Measurements from ENCODE around the gene ARHGAP44. TPM values are rescaled to one million over a fixed set of nuclear protein-coding genes. Genes with fewer than 3 reads are reported as not detected.

ARHGAP44 gene
- total RNA-seq, 1 donor from 2014 or later: 8.3 TPM

GRCh38 chr17:12982224-12982623 lies 192.9 kb downstream of the ARHGAP44 start:
- intact Hi-C loops (cut with DNase I): loop anchor here (10.0 kb wide), 2 partner anchors 217 to 317 kb away; partner anchors contain the start of gene MYOCD
- no peak for DNase-seq (ENCODE audit: low spot score)

- intact Hi-C loops (cut with DNase I): loop anchor here (10.0 kb wide), 2 partner anchors 219 to 319 kb away; partner anchors contain the start of gene MYOCD
- DNase-seq (ENCODE audit: low spot score): no peak
Observed at GRCh38 chr17:12983991-12984884, 194.9 kb downstream of the ARHGAP44 start.

GRCh38 chr17:12985431-12986293 lies 196.4 kb downstream of the ARHGAP44 start:
- no peak for DNase-seq (ENCODE audit: low spot score)
- intact Hi-C loops (cut with DNase I): loop anchor here (10.0 kb wide), 2 partner anchors 221 to 321 kb away; partner anchors contain the start of gene MYOCD

- DNase-seq (ENCODE audit: low spot score): no peak
- intact Hi-C loops (cut with DNase I): loop anchor here (10.0 kb wide), 2 partner anchors 222 to 322 kb away; partner anchors contain the start of gene MYOCD
Observed at GRCh38 chr17:12987120-12987519, 197.8 kb downstream of the ARHGAP44 start.

GRCh38 chr17:12990041-12990808 lies 200.9 kb downstream of the ARHGAP44 start:
- intact Hi-C loops (cut with DNase I): no loop called here

GRCh38 chr17:12990926-12991325 lies 201.6 kb downstream of the ARHGAP44 start:
- no peak for DNase-seq (ENCODE audit: low spot score)
- intact Hi-C loops (cut with DNase I): no loop called here

More at GRCh38 chr17:12990041-12990808, 200.9 kb downstream of the ARHGAP44 start:
- no peak for DNase-seq (ENCODE audit: low spot score)

GRCh38 chr17:12992676-12993075 lies 203.4 kb downstream of the ARHGAP44 start:
- intact Hi-C loops (cut with DNase I): no loop called here
- DNase-seq (ENCODE audit: low spot score): no peak

GRCh38 chr17:12993631-12994030 lies 204.3 kb downstream of the ARHGAP44 start:
- intact Hi-C loops (cut with DNase I): no loop called here
- peak; percentile 70 for DNase-seq (ENCODE audit: low spot score)

GRCh38 chr17:12994341-12995074 lies 205.2 kb downstream of the ARHGAP44 start:
- intact Hi-C loops (cut with DNase I): no loop called here

GRCh38 chr17:12995106-12995895 lies 206.0 kb downstream of the ARHGAP44 start:
- intact Hi-C loops (cut with DNase I): no loop called here
- DNase-seq (ENCODE audit: low spot score): peak; percentile 54

More at GRCh38 chr17:12994341-12995074, 205.2 kb downstream of the ARHGAP44 start:
- DNase-seq (ENCODE audit: low spot score): peak; percentile 63

GRCh38 chr17:12995896-12996295 lies 206.6 kb downstream of the ARHGAP44 start:
- intact Hi-C loops (cut with DNase I): no loop called here
- peak; percentile 60 for DNase-seq (ENCODE audit: low spot score)

GRCh38 chr17:12996357-12996756 lies 207.1 kb downstream of the ARHGAP44 start:
- DNase-seq (ENCODE audit: low spot score): peak; percentile 58
- intact Hi-C loops (cut with DNase I): no loop called here

- peak; percentile 62 for DNase-seq (ENCODE audit: low spot score)
- intact Hi-C loops (cut with DNase I): no loop called here
Observed at GRCh38 chr17:12996941-12997340, 207.6 kb downstream of the ARHGAP44 start.

- DNase-seq (ENCODE audit: low spot score): peak; percentile 29
- intact Hi-C loops (cut with DNase I): no loop called here
Observed at GRCh38 chr17:12998461-12998860, 209.2 kb downstream of the ARHGAP44 start.

GRCh38 chr17:12998874-12999273 lies 209.6 kb downstream of the ARHGAP44 start:
- DNase-seq (ENCODE audit: low spot score): peak; percentile 19
- intact Hi-C loops (cut with DNase I): no loop called here

- intact Hi-C loops (cut with DNase I): loop anchor here (5.0 kb wide), 2 partner anchors 453 to 743 kb away; no protein-coding TSS in a partner anchor
- peak; percentile 49 for DNase-seq (ENCODE audit: low spot score)
Observed at GRCh38 chr17:13000561-13000960, 211.3 kb downstream of the ARHGAP44 start.

- intact Hi-C loops (cut with DNase I): loop anchor here (2.0 to 5.0 kb wide), 3 partner anchors 455 to 821 kb away; no protein-coding TSS in a partner anchor
- peak; percentile 35 for DNase-seq (ENCODE audit: low spot score)
Observed at GRCh38 chr17:13001991-13002615, 212.8 kb downstream of the ARHGAP44 start.
